ENCODE results near the gene ANKRD28. TPM values are rescaled to one million over a fixed set of nuclear protein-coding genes. Genes with fewer than 3 reads are reported as not detected.

Gene ANKRD28
- total and polyA plus RNA-seq, 9 of the 15 experiments (the other 6 are each of a cell fraction or from before 2014, with no cell fraction given), result 11.7 to 66.0 (median 36.7) TPM

- TF ChIP-seq, protein P1, sequence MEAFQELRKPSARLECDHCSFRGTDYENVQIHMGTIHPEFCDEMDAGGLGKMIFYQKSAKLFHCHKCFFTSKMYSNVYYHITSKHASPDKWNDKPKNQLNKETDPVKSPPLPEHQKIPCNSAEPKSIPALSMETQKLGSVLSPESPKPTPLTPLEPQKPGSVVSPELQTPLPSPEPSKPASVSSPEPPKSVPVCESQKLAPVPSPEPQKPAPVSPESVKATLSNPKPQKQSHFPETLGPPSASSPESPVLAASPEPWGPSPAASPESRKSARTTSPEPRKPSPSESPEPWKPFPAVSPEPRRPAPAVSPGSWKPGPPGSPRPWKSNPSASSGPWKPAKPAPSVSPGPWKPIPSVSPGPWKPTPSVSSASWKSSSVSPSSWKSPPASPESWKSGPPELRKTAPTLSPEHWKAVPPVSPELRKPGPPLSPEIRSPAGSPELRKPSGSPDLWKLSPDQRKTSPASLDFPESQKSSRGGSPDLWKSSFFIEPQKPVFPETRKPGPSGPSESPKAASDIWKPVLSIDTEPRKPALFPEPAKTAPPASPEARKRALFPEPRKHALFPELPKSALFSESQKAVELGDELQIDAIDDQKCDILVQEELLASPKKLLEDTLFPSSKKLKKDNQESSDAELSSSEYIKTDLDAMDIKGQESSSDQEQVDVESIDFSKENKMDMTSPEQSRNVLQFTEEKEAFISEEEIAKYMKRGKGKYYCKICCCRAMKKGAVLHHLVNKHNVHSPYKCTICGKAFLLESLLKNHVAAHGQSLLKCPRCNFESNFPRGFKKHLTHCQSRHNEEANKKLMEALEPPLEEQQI (IDR thresholded peaks at IDR 0.05), result peak; percentile 43; the same call in 1 of the 2 replicates
- TF ChIP-seq LEF1 (IDR thresholded peaks at IDR 0.05), result 0 out of 2 replicates have a peak, but pooled peaks have one; percentile 16
- TF ChIP-seq PTTG1 (tag; IDR thresholded peaks at IDR 0.05; ENCODE audit: low read depth), result no peak
- TF ChIP-seq SP1 (CRISPR knock-in tag; IDR thresholded peaks at IDR 0.05), result peak; percentile 61; the same call in 1 of the 2 replicates
- no peak for TF ChIP-seq ZNF280B (CRISPR knock-in tag; IDR thresholded peaks at IDR 0.05)
Observed at GRCh38 chr3:15804553-15805095, 6.8 kb upstream of the ANKRD28 start (continued).

DNA sequence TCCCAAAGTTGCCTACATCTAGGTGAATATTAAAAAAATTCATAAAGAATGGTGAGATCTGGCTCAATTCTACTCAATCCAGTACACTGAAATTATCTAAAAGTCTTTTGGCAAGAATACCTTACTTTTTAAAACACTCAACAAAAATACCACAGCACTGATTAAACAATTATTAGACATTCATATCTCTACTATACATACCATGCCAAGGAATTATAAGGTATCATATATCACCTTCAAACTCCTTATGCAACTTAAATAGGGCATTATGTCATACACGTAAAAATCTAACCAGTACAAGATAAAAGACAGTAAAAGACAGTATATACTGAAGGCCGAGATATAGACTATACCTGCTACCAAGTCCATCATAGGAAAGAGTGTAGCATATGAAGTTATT is 6.1 kb upstream of the ANKRD28 start:
- H3K79me2 ChIP-seq (ENCODE audit: control insufficient read depth, insufficient read depth, low read length), result peaks cover 83% of the 10 kb centered on the region
- H3K4me2 ChIP-seq (ENCODE audit: insufficient read depth, low read length), result no peak overlapping the region
- no peak overlapping the region for H3K4me3 ChIP-seq
- in situ Hi-C loops (cut with MboI), result no loop called here
- intact Hi-C loops (cut with micrococcal nuclease), result no loop called here
- FAIRE-seq (no peak), ATAC-seq (peak; percentile 40), DNase-seq (ENCODE audit: extremely low read depth in 1 of 4, low spot score in 3 of 4) (no peak)
- H4K20me1 ChIP-seq (replicated peaks; ENCODE audit: control insufficient read depth, insufficient read depth, low read length), result no peaks in the 10 kb centered on the region
- no peaks in the 10 kb centered on the region for H3K27me3 ChIP-seq (ENCODE audit: control insufficient read depth in 2 of 2, insufficient read depth in 2 of 2, low read length in 2 of 2)
- H3K27ac ChIP-seq (ENCODE audit: extremely low read depth, low read depth, low read length), result peak overlapping the region; percentile 80; the same call in 2 of the 3 replicates
- BruUV-seq (replicated peaks), result no TSS peak
- H3K9me1 ChIP-seq (ENCODE audit: control insufficient read depth, insufficient read depth, low read length), result no peaks in the 10 kb centered on the region
- H3K9ac ChIP-seq (ENCODE audit: insufficient read depth in 1 of 2, low read depth in 2 of 2, low read length in 2 of 2), result peak overlapping the region in 1 of 2 experiments; percentile 53; a peak in 1 of 4 replicates
- ChIA-PET CTCF (ENCODE audit: low intra/inter-chr PET ratio) (no interaction called here), POLR2A (no interaction called here)
- no peak overlapping the region for H2AFZ ChIP-seq (ENCODE audit: low read depth, low read length)
- TF ChIP-seq BCL6 (CRISPR knock-in tag; IDR thresholded peaks at IDR 0.05), result no peak
- TF ChIP-seq TRIM28 (IDR thresholded peaks at IDR 0.05), result no peak
- no peak for TF ChIP-seq CEBPG (CRISPR knock-in tag; IDR thresholded peaks at IDR 0.05)
- 0 out of 4 replicates have a peak, but pooled peaks have one; percentile 11 to 30 for TF ChIP-seq CEBPG (tag; conservative IDR thresholded peaks at IDR 0.05 in 1 of 2, IDR thresholded peaks at IDR 0.05 in 1 of 2)
- peaks cover 4 to 45% of the 10 kb centered on the region in 2 experiments; a peak in 4 of 5 replicates for H3K4me1 ChIP-seq (replicated peaks in 1 of 2; ENCODE audit: control insufficient read depth in 2 of 2, insufficient read depth in 2 of 2, low read length in 2 of 2)
- no peaks in the 10 kb centered on the region for H3K9me3 ChIP-seq (replicated peaks; ENCODE audit: control insufficient read depth, insufficient read depth, low read depth, low read length)
- no peaks in the 10 kb centered on the region for H3K36me3 ChIP-seq (ENCODE audit: control insufficient read depth, insufficient read depth, low read length)
- WGBS (ENCODE audit: insufficient coverage, low coverage, missing lambda C conversion rate), result 17% methylated on average over 2 of the region's 2 CpGs

Measured in K562 (cell line).